CD4-positive, alpha-beta memory T cell (primary cell): ENCODE results near the gene TXNDC15. TPM values are rescaled to one million over a fixed set of nuclear protein-coding genes. Genes with fewer than 3 reads are reported as not detected.
"Not testable (repeated sequence)": the region's sequence is repeated elsewhere in the genome, so short reads cannot be mapped to it uniquely, and the experiment has no call there.

Experiments used
- CTCF ChIA-PET: fragments of 350-600 bp; sonication (Branson Sonifier 250); formaldehyde crosslinking; loops from one replicate; lab custom pipeline; 2021; ENCODE audit warnings: inconsistent platforms; ENCODE audit not compliant: partially characterized antibody; lab: Charles Lee
- POLR2A ChIA-PET: fragments of 350-600 bp; sonication (Branson Sonifier 250); formaldehyde crosslinking; loops from one replicate; lab custom pipeline; 2021; ENCODE audit not compliant: partially characterized antibody; lab: Charles Lee
- DNase-seq, 5 donors: peaks; one replicate each; pipeline versions ENCODE4 v3.0.0 to v3.0.0-alpha.2; 2020 to 2022; ENCODE audit warnings: mixed read lengths in 1 of 5
- H3K27ac ChIP-seq: one replicate; pipeline ENCODE4 v1.7.0; 2013; ENCODE audit warnings: low read depth, low read length
- H3K27me3 ChIP-seq: 2 replicates; pipeline ENCODE4 v1.7.0; 2013; ENCODE audit warnings: mild to moderate bottlenecking, low read length, moderate library complexity; ENCODE audit not compliant: insufficient read depth
- H3K36me3 ChIP-seq: 2 replicates; pipeline ENCODE4 v1.7.0; 2013; ENCODE audit warnings: mild to moderate bottlenecking, low read length, moderate library complexity; ENCODE audit not compliant: insufficient read depth
- H3K4me1 ChIP-seq: 2 replicates; pipeline ENCODE4 v1.7.0; 2013; ENCODE audit warnings: mild to moderate bottlenecking, low read length, moderate library complexity; ENCODE audit not compliant: insufficient read depth
- H3K4me3 ChIP-seq, 2 donors: one replicate each; pipeline ENCODE4 v1.7.0; 2013; ENCODE audit warnings: low read length in 2 of 2, mild to moderate bottlenecking in 1 of 2
- H3K9me3 ChIP-seq, 2 donors: one replicate each; pipeline ENCODE4 v1.7.0; 2013; ENCODE audit warnings: low read length in 2 of 2, control low read depth in 1 of 2; ENCODE audit not compliant: control insufficient read depth in 1 of 2
- H3K27ac Mint-ChIP-seq, 7 donors: one replicate each; pipeline ENCODE4 v1.8.0; 2020 to 2021; ENCODE audit warnings: mixed read lengths in 7 of 7, mild to moderate bottlenecking in 6 of 7, inconsistent platforms in 3 of 7, moderate library complexity in 3 of 7
- H3K27me3 Mint-ChIP-seq, 2 donors: one replicate each; pipeline ENCODE4 v1.8.0; 2020 to 2021; ENCODE audit warnings: mixed read lengths in 2 of 2
- H3K36me3 Mint-ChIP-seq, 2 donors: one replicate each; pipeline ENCODE4 v1.8.0; 2020 to 2021; ENCODE audit warnings: mixed read lengths in 2 of 2, inconsistent platforms in 1 of 2, mild to moderate bottlenecking in 1 of 2
- H3K4me1 Mint-ChIP-seq, 4 donors: one replicate each; pipeline ENCODE4 v1.8.0; 2020 to 2021; ENCODE audit warnings: mixed read lengths in 4 of 4, mild to moderate bottlenecking in 1 of 4
- H3K4me3 Mint-ChIP-seq, 8 donors: one replicate each; pipeline ENCODE4 v1.8.0; 2020 to 2021; ENCODE audit warnings: mixed read lengths in 8 of 8, mild to moderate bottlenecking in 7 of 8, moderate library complexity in 6 of 8, inconsistent platforms in 3 of 8
- H3K9me3 Mint-ChIP-seq, 8 donors: one replicate each; pipeline ENCODE4 v1.8.0; 2020 to 2021; ENCODE audit warnings: mixed read lengths in 8 of 8, mild to moderate bottlenecking in 5 of 8, inconsistent platforms in 3 of 8, moderate library complexity in 1 of 8
- intact Hi-C: fragments of 100-400 bp; cut with micrococcal nuclease; formaldehyde crosslinking; loops from one replicate; pipeline ENCODE4 v1.15.1; 2023
- polyA plus RNA-seq, 2 donors: library from polyadenylated mRNA; unstranded; fragments of 300-500 nt; fragmentation: Illumina TruSeq; gene quantifications; one replicate each; pipeline ENCODE4 v1.2.3, GENCODE V29; 2021
- total RNA-seq, 2 experiments: library from RNA; stranded (reverse); gene quantifications; one replicate each; pipeline ENCODE4 v1.2.3, GENCODE V29; 2021

TXNDC15 gene
- total and polyA plus RNA-seq, 4 experiments from 2014 or later: 14.4 to 52.0 (median 32.9) TPM

GRCh38 chr5:134874831-134875655 lies 872 bp downstream of the TXNDC15 start:
- peak overlapping the region; percentile 78 for H3K27ac ChIP-seq
- peak overlapping the region; percentile 93 to 98 (median 94) for H3K4me3 Mint-ChIP-seq
- DNase-seq: peak; percentile 11 to 47 (median 23)
- H3K27me3 ChIP-seq: no peaks in the 10 kb centered on the region
- ChIA-PET POLR2A (interaction anchor here (0.6 to 3.8 kb wide), 10 partner anchors 12 to 649 kb away, joined by 3 to 69 read pairs (median 4); partner anchors contain the start of genes C5orf24, CAMLG, PCBD2 and PPP2CA), CTCF (interaction anchor here (3.4 kb wide), 1 partner anchor 30 kb away, joined by 17 read pairs; the partner anchor contains the start of gene PCBD2)
- peaks cover 33% of the 10 kb centered on the region for H3K4me1 ChIP-seq
- peaks cover 30 to 58% (median 45%) of the 10 kb centered on the region in 4 donors for H3K4me1 Mint-ChIP-seq
- no peaks in the 10 kb centered on the region for H3K9me3 Mint-ChIP-seq
- peaks cover 0 to 16% of the 10 kb centered on the region in 2 donors for H3K36me3 Mint-ChIP-seq
- H3K27me3 Mint-ChIP-seq: no peaks in the 10 kb centered on the region
- peak overlapping the region; percentile 90 to 91 for H3K4me3 ChIP-seq
- no peaks in the 10 kb centered on the region for H3K9me3 ChIP-seq
- H3K36me3 ChIP-seq: no peaks in the 10 kb centered on the region
- intact Hi-C loops: loop anchor here (1.0 kb wide), 4 partner anchors 30 to 137 kb away; partner anchors contain the start of genes C5orf24, CAMLG, DDX46 and PCBD2
- H3K27ac Mint-ChIP-seq: peak overlapping the region; percentile 86 to 97 (median 96)

GRCh38 chr5:134877159-134877558 lies 3.0 kb downstream of the TXNDC15 start:
- no peak overlapping the region for H3K4me3 ChIP-seq
- Mint-ChIP-seq H3K4me1 (peaks cover 34 to 65% (median 51%) of the 10 kb centered on the region in 4 donors), H3K27ac (peak overlapping the region; percentile 8 to 85 (median 76)), H3K27me3 (no peaks in the 10 kb centered on the region), H3K9me3 (no peaks in the 10 kb centered on the region), H3K36me3 (peaks cover 3 to 19% of the 10 kb centered on the region in 2 donors), H3K4me3 (peak overlapping the region in 6 of 8 donors; percentile 22 to 98 (median 47))
- ChIA-PET CTCF (no interaction called here), POLR2A (interaction anchor here (1.6 kb wide), 1 partner anchor 8 kb away, joined by 4 read pairs; no protein-coding TSS in a partner anchor)
- no peak for DNase-seq
- intact Hi-C loops: no loop called here
- peaks cover 33% of the 10 kb centered on the region for H3K4me1 ChIP-seq
- no peaks in the 10 kb centered on the region for H3K36me3 ChIP-seq
- H3K27me3 ChIP-seq: no peaks in the 10 kb centered on the region
- H3K27ac ChIP-seq: no peak overlapping the region
- no peaks in the 10 kb centered on the region for H3K9me3 ChIP-seq

- Histone ChIP-seq H3K27ac (no peak overlapping the region), H3K9me3 (no peaks in the 10 kb centered on the region), H3K36me3 (no peaks in the 10 kb centered on the region), H3K27me3 (no peaks in the 10 kb centered on the region), H3K4me3 (no peak overlapping the region), H3K4me1 (peaks cover 32% of the 10 kb centered on the region)
- Mint-ChIP-seq H3K27ac (peak overlapping the region in 4 of 7 donors; percentile 3 to 83 (median 26)), H3K27me3 (no peaks in the 10 kb centered on the region), H3K4me1 (peaks cover 34 to 62% (median 49%) of the 10 kb centered on the region in 4 donors), H3K4me3 (peak overlapping the region in 1 of 8 donors; percentile 3), H3K36me3 (peaks cover 3 to 19% of the 10 kb centered on the region in 2 donors), H3K9me3 (no peaks in the 10 kb centered on the region)
- ChIA-PET POLR2A (interaction anchor here (1.6 kb wide), 1 partner anchor 26 kb away, joined by 5 read pairs; the partner anchor contains the start of gene PCBD2), CTCF (interaction anchor here (2.2 kb wide), 1 partner anchor 26 kb away, joined by 7 read pairs; the partner anchor contains the start of gene PCBD2)
- no peak for DNase-seq
- intact Hi-C loops: no loop called here
Measured at GRCh38 chr5:134878403-134878802, 4.2 kb downstream of the TXNDC15 start.

- H3K4me1 Mint-ChIP-seq: peaks cover 33 to 59% (median 46%) of the 10 kb centered on the region in 4 donors
- peak overlapping the region in 2 of 8 donors; percentile 16 to 50 for H3K4me3 Mint-ChIP-seq
- H3K27ac Mint-ChIP-seq: peak overlapping the region in 5 of 7 donors; percentile 19 to 53 (median 51)
Measured at GRCh38 chr5:134879456-134879855, 5.3 kb downstream of the TXNDC15 start.

GRCh38 chr5:134880937-134881336 lies 6.8 kb downstream of the TXNDC15 start:
- peak overlapping the region in 1 of 7 donors; percentile 58 for H3K27ac Mint-ChIP-seq
- H3K4me1 Mint-ChIP-seq: peaks cover 36 to 55% (median 45%) of the 10 kb centered on the region in 4 donors
- H3K27me3 Mint-ChIP-seq, DNase-seq, H3K27me3 ChIP-seq, intact Hi-C loops, H3K27ac ChIP-seq, CTCF ChIA-PET, H3K9me3 Mint-ChIP-seq, H3K4me3 ChIP-seq, H3K36me3 ChIP-seq, H3K4me3 Mint-ChIP-seq, H3K9me3 ChIP-seq: not testable (repeated sequence)
- POLR2A ChIA-PET: interaction anchor here (0.7 kb wide), 1 partner anchor 23 kb away, joined by 3 read pairs; no protein-coding TSS in a partner anchor
- peaks cover 14% of the 10 kb centered on the region for H3K4me1 ChIP-seq
- peaks cover 3 to 13% of the 10 kb centered on the region in 2 donors for H3K36me3 Mint-ChIP-seq

More at GRCh38 chr5:134879456-134879855, 5.3 kb downstream of the TXNDC15 start:
- Mint-ChIP-seq H3K36me3 (peaks cover 3 to 16% of the 10 kb centered on the region in 2 donors), H3K9me3 (no peaks in the 10 kb centered on the region), H3K27me3 (no peaks in the 10 kb centered on the region)
- H3K27ac ChIP-seq: no peak overlapping the region
- H3K27me3 ChIP-seq: no peaks in the 10 kb centered on the region
- CTCF ChIA-PET: interaction anchor here (1.1 to 2.2 kb wide), 2 partner anchors 25 to 33 kb away, joined by 3 to 7 read pairs; partner anchors contain the start of gene PCBD2
- peaks cover 26% of the 10 kb centered on the region for H3K4me1 ChIP-seq
- no peaks in the 10 kb centered on the region for H3K36me3 ChIP-seq
- intact Hi-C loops: no loop called here
- H3K9me3 ChIP-seq: no peaks in the 10 kb centered on the region
- POLR2A ChIA-PET: interaction anchor here (1.6 kb wide), 1 partner anchor 25 kb away, joined by 5 read pairs; the partner anchor contains the start of gene PCBD2
- H3K4me3 ChIP-seq: no peak overlapping the region
- no peak for DNase-seq

GRCh38 chr5:134881711-134882110 lies 7.5 kb downstream of the TXNDC15 start:
- H3K4me3 ChIP-seq, H3K9me3 ChIP-seq, H3K27ac Mint-ChIP-seq, CTCF ChIA-PET, H3K4me1 ChIP-seq, H3K27me3 ChIP-seq, POLR2A ChIA-PET, intact Hi-C loops, H3K27ac ChIP-seq, H3K4me3 Mint-ChIP-seq, H3K36me3 ChIP-seq, H3K27me3 Mint-ChIP-seq, H3K9me3 Mint-ChIP-seq, DNase-seq: not testable (repeated sequence)
- Mint-ChIP-seq H3K36me3 (peaks cover 3 to 13% of the 10 kb centered on the region in 2 donors), H3K4me1 (peaks cover 31 to 55% (median 42%) of the 10 kb centered on the region in 4 donors)
